Activated CD4-positive, CD25-positive, alpha-beta regulatory T cell treated with anti-CD3 and anti-CD28 coated beads, Interleukin-2, amount 50 U/mL, for 16 hours (primary cell): ENCODE data around the gene BTN3A1.

Source experiments
- DNase-seq: peaks from one replicate; pipeline ENCODE4 v3.0.0-alpha.2; 2020; ENCODE audit warnings: low read depth, low spot score

BTN3A1 gene

DNA sequence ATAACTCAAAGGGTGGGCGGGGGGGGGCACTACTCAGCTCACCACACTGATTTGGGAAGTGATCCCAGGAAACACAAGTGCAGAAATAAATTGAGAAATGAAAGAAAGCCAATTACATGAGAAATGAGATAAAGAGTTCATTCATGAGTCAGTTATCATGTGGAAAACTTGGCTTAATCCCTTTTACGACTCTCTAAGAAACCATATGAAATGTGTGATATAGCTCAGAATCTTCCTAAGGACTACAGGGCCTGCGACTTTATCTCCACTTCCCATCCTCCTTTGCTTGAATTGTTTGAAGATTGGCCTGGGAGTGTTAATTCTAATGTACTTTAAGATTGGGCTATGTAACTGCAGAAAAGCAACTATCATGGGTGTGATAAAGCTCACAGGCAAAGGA is 22.8 kb upstream of the BTN3A1 start:
- DNase-seq: no peak

- no peak for DNase-seq
These were observed 22.3 kb upstream of the BTN3A1 start for GRCh38 chr6:26379740-26380139.

DNA sequence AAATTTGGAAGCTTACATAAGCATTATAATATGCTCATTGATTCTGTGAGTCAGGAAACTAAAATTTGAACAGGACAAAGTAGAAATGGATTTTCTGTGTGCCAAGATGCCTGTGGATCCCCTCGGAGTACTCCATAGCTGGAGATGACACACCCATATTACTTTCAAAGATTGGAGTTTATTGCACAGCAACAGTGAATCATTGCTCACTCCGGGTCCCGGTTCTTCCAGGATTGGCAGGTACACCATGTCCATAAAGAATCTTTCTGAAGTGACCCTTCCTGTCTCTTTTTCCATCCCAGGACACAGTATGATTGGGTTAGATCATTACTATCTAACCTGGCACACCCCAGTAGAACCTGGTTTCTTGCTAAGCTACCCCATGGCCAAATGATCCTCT is 21.8 kb upstream of the BTN3A1 start:
- DNase-seq: no peak

- DNase-seq: no peak
These were observed 20.0 kb upstream of the BTN3A1 start for GRCh38 chr6:26382121-26382520.

- no peak for DNase-seq
These were observed 18.3 kb upstream of the BTN3A1 start for GRCh38 chr6:26383624-26384417.

DNA sequence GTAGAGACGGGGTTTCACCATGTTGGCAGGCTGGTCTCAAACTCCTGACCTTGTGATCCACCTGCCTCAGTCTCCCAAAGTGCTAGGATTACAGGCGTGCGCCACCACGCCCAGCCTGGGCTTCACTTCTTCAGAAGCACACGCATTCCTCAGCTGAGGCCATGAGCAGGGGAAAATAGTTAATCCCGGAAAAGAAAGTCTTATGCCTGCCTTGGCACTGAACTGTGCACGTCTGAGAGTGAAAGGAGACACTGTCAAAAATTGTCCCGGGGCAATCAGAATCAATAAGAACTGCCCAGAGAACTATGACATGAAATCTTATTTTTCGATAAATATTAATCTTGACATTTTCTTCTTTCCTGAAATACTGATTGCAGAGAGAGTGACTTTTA is 16.3 kb upstream of the BTN3A1 start:
- DNase-seq: no peak

- no peak for DNase-seq
These were observed 14.5 kb upstream of the BTN3A1 start for GRCh38 chr6:26387565-26387964.

- DNase-seq: no peak
These were observed 14.1 kb upstream of the BTN3A1 start for GRCh38 chr6:26388014-26388413.

DNA sequence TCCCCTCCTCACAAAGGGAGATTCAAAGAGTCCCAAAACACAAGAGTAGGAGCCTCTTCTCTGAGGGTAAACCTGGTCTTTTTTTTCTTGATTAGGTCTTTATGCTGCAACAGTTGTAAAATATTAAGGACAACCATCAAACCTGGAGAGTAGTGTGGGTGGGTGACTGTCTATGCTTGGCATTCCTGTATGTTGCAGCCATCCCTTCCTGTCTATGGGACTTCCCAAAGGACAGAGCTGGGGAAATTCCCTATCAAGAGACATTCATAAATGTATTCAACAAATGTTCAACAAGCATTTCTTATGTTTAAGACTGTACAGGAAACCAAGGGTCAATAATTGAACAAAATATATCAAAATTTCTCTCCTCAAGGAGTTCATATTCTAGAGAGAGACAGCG is 13.6 kb upstream of the BTN3A1 start:
- no peak for DNase-seq

DNA sequence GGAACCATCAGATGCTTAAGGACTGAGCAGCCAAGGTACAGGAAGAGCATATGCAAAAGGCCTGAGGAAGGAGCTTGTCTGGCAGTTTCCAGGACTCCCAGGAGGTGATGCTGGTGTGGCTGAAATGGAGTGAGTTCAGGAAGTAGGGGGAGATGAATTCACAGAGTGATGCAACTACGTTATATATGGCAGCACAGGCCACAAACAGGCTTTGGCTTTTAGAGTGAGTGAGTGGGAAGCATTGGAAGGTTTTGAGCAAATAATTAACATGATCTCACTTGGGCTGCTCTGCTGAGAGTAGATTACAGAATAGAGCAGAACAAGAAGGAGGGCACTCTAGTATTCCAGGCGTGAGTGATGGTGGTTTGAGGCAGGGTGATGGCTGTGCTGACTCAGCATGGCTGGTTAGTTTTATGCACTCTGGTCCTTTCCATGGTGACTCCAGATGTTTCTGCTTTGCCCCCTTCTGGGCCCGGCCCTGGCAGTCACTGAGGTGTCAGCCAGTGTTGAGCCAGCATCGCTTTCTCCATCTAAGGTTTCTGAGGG is 12.7 kb upstream of the BTN3A1 start:
- DNase-seq: no peak

DNA sequence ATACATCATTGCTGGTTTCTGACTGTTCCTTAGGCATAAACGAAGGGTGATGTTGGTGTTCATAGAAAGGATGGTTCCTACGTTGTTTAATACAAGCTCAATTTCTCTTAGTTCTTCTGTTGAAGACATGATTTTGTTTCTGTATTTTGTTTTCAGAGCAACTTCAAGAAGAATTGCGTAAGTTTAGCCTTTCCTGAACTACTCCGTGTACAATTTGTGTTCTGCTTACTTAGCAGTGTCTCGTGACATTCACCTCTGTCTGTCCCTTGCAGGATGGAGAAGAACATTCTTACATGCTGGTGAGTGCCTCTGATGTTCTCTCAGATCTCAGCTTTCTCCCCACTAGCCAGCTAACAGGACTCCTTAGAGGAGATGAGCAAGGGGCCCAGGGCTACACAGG is 11.5 kb upstream of the BTN3A1 start:
- no peak for DNase-seq

- no peak for DNase-seq
These were observed 9.0 kb upstream of the BTN3A1 start for GRCh38 chr6:26392932-26393636.

GRCh38 chr6:26394289-26394688 is 7.8 kb upstream of the BTN3A1 start:
- no peak for DNase-seq

DNA sequence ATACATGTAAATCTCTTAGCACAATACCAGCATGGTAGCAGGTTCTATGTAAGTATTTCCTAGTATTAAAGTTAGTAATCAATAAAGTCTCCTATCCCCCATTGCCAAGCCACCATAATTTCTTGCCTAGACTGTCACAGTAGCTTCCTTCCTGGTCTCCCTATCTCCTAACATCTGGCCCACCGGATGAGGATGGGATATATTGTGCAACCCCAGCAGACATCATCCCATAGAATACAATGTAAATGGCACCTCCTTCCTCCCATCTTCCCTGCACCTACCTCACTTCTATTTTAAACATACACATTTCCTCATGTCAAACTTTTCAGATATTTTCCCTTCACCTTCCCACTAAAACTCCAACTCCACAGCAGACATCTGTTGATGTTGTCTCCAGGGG is 3.5 kb upstream of the BTN3A1 start:
- no peak for DNase-seq

DNA sequence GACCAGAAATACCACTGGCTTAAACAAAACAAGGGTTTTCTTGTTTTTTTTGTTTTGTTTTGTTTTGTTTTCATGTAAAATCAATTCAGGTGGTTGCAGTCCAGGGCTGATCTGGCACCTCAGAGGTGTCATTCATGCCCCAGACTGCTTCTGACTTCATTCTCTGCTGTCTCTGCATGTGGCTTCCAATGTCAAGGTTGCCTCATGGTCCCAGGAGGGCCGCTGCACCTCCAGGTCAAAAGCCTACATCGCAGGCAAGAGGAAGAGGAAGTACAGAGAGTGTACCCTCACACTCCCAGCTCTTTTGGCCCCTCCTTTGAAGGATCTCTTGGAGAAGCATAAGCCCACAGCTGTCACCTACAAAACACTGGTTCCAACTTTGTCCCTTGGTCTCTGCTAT is 1.4 kb upstream of the BTN3A1 start:
- no peak for DNase-seq

DNA sequence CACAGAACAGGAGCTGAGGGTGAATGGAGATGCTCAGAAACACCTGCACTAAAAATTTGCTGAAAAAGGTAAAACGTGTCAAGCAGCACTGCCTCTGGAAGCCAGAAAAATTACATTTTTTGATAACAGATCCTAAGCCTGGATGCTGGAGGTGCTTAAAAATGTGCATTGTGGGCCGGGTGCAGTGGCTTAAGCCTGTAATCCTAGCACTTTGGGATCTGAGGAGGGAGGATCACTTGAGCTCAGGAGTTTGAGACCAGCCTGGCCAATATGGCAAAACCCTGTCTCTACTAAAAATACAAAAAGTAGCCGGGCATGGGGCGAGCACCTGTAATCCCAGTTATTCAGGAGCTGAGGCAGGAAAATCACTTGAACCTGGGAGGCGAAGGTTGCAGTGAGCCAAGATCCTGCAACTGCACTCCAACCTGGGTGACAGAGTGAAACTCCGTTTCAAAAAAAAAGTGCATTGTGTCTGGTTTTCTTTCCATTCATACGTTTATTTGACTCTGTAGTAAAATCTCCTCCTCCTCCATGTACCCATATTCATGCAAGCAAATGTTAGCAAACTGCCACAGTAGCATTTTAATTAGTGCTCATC is 587 bp upstream of the BTN3A1 start:
- no peak for DNase-seq

- DNase-seq: no peak
These were observed 1.8 kb downstream of the BTN3A1 start for GRCh38 chr6:26403893-26404292.

DNA sequence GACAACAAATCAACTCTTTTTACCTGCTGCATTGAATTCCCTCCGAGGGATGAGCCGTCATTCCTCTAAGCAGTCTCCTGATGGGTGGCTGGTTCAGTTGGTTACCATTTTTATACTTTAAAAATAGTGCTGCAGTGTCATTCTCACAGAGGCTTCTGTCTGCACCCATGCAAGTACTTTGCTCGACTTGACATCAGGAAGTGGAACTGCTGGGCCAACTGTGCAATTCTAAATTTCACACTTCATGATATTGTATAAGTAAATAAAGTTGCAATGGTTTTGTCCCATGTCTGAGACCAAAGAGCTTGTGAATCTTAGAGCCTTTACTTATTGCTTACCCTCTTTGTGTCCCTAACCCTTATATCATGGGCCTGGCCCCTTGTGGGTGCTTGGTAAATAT is 2.5 kb downstream of the BTN3A1 start:
- no peak for DNase-seq

DNA sequence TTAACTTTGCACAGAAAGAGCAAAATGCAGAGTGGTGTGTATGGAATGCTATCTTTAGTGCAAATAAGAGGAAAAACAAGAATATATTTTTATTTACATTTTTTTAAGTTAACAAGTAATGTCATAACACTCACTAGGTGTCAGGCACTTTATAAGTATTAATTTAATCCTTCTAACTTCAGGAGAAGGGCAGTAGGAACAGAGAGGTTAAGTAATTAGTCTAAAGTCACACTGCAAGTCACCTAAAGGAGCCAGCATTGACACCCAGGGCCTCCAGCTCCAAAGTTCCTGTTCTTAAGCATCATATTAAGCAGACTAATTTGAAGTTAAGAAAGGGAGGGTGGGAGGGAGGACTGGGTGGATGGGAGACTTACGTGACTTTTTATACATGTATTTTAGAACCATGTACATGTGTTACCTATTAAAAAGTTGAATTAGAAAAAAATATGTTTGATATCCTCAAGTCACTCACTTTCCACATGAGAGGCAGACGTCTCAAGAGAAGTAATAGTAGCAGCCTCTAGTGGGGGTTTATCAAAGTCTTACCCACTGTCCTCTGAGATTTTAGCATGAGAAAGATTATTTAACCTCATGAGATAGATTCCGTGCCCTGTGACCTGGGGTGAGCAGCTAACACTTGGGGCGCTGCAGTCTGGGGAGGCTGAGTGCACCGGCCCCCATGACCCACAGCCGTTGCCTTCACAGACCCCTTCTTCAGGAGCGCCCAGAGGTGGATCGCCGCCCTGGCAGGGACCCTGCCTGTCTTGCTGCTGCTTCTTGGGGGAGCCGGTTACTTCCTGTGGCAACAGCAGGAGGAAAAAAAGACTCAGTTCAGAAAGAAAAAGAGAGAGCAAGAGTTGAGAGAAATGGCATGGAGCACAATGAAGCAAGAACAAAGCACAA is 7.0 kb downstream of the BTN3A1 start:
- no peak for DNase-seq

DNA sequence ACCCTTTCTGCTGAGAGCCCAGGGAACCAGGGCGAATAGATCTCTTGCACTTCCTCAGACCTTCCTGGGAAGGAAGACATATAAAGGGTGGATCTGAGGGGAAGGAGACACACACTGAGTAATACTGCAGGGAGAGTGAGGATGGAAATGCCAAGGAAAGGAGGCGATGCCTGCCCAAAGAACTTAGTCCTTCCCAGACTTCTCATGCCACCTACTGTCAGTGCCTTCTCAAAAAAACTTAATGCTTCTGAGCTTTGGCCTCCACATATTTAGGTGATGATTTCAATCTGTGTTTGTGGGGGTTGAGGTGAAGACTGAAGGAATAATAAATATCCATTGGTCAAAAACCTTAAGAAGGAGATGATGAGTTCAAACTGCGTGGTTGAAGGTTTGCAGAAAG is 9.7 kb downstream of the BTN3A1 start:
- no peak for DNase-seq

DNA sequence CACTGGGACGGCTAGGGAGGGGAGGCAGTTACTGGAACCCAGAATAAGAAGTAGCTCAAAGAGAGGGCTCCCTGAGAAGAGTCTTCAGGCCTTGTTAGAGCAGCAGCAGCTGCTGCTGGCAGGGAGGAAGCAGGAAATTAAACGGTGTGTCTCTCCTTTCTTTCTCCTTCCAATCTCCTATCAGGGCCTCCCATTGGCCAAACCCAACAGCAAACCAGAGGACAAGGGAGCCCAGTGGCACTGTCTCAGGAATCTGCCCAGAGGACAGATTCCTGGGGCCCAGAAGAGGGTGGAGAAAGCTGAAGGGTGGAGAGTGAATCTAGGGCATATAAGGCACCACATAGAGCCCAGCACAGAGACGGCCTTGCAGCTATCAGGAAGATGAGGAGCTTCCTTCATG is 10.2 kb downstream of the BTN3A1 start:
- DNase-seq: no peak

DNA sequence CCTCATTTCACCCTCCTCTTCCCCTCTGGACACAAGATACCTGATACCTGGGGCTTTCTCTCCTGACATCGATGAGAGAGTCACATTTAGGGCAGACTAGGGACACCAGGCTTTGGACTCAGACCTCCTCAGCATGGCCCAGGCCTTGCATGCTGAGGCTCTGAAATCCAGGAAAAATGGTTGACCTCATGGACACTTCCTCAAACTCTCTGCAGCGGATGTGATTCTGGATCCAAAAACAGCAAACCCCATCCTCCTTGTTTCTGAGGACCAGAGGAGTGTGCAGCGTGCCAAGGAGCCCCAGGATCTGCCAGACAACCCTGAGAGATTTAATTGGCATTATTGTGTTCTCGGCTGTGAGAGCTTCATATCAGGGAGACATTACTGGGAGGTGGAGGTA is 10.9 kb downstream of the BTN3A1 start:
- DNase-seq: no peak
